SK-N-SH (cell line): ENCODE data around the gene RBMS3. TPM values are rescaled to one million over a fixed set of nuclear protein-coding genes. Genes with fewer than 3 reads are reported as not detected.

Experiments
- CTCF ChIA-PET: fragments of 300-600, 350-600 bp; formaldehyde crosslinking; extraction: SDS; loops from one replicate; lab custom pipeline; 2021; lab: Yijun Ruan, JAX
- POLR2A ChIA-PET: fragments of 350-600 bp; sonication (Branson Sonifier 250); formaldehyde crosslinking; extraction: SDS; loops from one replicate; lab custom pipeline; 2020; ENCODE audit warnings: antibody characterized with exemption, inconsistent platforms; lab: Yijun Ruan, JAX
- DNase-seq: peaks from one replicate; pipeline ENCODE4 v3.0.0; 2012
- H2AFZ ChIP-seq: fragments of 200-600 bp; sonication (generic); 2 replicates; pipeline ENCODE4 v1.8.1; 2016; ENCODE audit warnings: antibody characterized with exemption, mild to moderate bottlenecking, low read depth
- H3F3A ChIP-seq: fragments of 200-600 bp; sonication (generic); replicated peaks from 2 replicates; pipeline ENCODE3; 2016; ENCODE audit warnings: antibody characterized with exemption, mild to moderate bottlenecking; ENCODE audit not compliant: insufficient read depth
- H3K27ac ChIP-seq, 2 experiments: fragments of 200-500 bp in 1 of 2; fragments of 200-600 bp in 1 of 2; sonication (Bioruptor generic) in 1 of 2; sonication (generic), shearing (Covaris generic) in 1 of 2; 2 replicates each; pipeline versions ENCODE4 v1.5.1 to v1.6.1; 2014 to 2016; ENCODE audit warnings: low read depth in 2 of 2, inconsistent platforms in 1 of 2, low read length in 1 of 2, mild to moderate bottlenecking in 1 of 2, mixed read lengths in 1 of 2
- H3K27me3 ChIP-seq: fragments of 200-600 bp; sonication (generic), shearing (Covaris generic); 2 replicates; pipeline ENCODE4 v1.6.1; 2016; ENCODE audit warnings: mixed run types; ENCODE audit not compliant: insufficient read depth
- H3K36me3 ChIP-seq, 2 experiments: fragments of 200-500 bp in 1 of 2; fragments of 200-600 bp in 1 of 2; sonication (Bioruptor generic) in 1 of 2; sonication (generic) in 1 of 2; replicated peaks in 1 of 2; 2 replicates each; pipeline versions ENCODE3 to v1.5.1; 2014 to 2016; ENCODE audit warnings: low read length in 1 of 2, mild to moderate bottlenecking in 1 of 2; ENCODE audit not compliant: insufficient read depth in 2 of 2, control insufficient read depth in 1 of 2
- H3K4me1 ChIP-seq, 2 experiments: fragments of 200-500 bp in 1 of 2; fragments of 200-600 bp in 1 of 2; sonication (Bioruptor generic) in 1 of 2; sonication (generic), shearing (Covaris generic) in 1 of 2; 2 replicates each; pipeline versions ENCODE4 v1.5.1 to v1.6.1; 2014 to 2016; ENCODE audit warnings: low read depth in 1 of 2, low read length in 1 of 2, mixed run types in 1 of 2; ENCODE audit not compliant: insufficient read depth in 2 of 2, control insufficient read depth in 1 of 2
- H3K4me2 ChIP-seq: fragments of 200-600 bp; sonication (generic), shearing (Covaris generic); 2 replicates; pipeline ENCODE4 v1.6.1; 2017; ENCODE audit warnings: mixed run types
- H3K4me3 ChIP-seq, 2 experiments: fragments of 200-500 bp in 1 of 2; fragments of 200-600 bp in 1 of 2; sonication (Bioruptor generic) in 1 of 2; sonication (generic), shearing (Covaris generic) in 1 of 2; 2 replicates each; pipeline versions ENCODE4 v1.5.1 to v1.8.1; 2014 to 2016; ENCODE audit warnings: low read depth in 2 of 2, inconsistent platforms in 1 of 2, low read length in 1 of 2, mild to moderate bottlenecking in 1 of 2, mixed read lengths in 1 of 2, moderate library complexity in 1 of 2
- H3K79me2 ChIP-seq: fragments of 200-600 bp; sonication (generic); 2 replicates; pipeline ENCODE4 v1.8.1; 2017; ENCODE audit warnings: mild to moderate bottlenecking; ENCODE audit not compliant: insufficient read depth
- H3K9ac ChIP-seq: fragments of 200-600 bp; sonication (generic); 2 replicates; pipeline ENCODE4 v1.6.1; 2017; ENCODE audit warnings: mixed run types
- H3K9me2 ChIP-seq: fragments of 200-600 bp; sonication (generic); 2 replicates; pipeline ENCODE4 v1.6.1; 2017; ENCODE audit warnings: mixed run types
- H3K9me3 ChIP-seq: fragments of 200-600 bp; sonication (generic); 2 replicates; pipeline ENCODE4 v1.6.1; 2017; ENCODE audit warnings: mixed run types, mild to moderate bottlenecking, moderate library complexity
- H4K20me1 ChIP-seq: fragments of 200-600 bp; sonication (generic); 2 replicates; pipeline ENCODE4 v1.6.1; 2017; ENCODE audit warnings: mild to moderate bottlenecking, mixed run types; ENCODE audit not compliant: insufficient read depth
- CTCF ChIP-seq: fragments of 200-600 bp; sonication (generic); IDR thresholded peaks from 2 replicates; pipeline ENCODE4 v1.6.1; 2017; ENCODE audit warnings: antibody characterized with exemption, mild to moderate bottlenecking, moderate library complexity
- ELF1 ChIP-seq: IDR thresholded peaks from 2 replicates; pipeline ENCODE4 v1.4.0; 2012
- EP300 ChIP-seq, 2 experiments: IDR thresholded peaks; 2 replicates each; pipeline versions ENCODE4 v1.4.0 to v1.6.1; 2012; ENCODE audit warnings: borderline replicate concordance in 1 of 2, low read depth in 1 of 2, low read length in 1 of 2
- FOSL2 ChIP-seq: IDR thresholded peaks from 2 replicates; pipeline ENCODE4 v1.4.0; 2012; ENCODE audit warnings: low read depth, mild to moderate bottlenecking, moderate library complexity, borderline replicate concordance
- FOXJ3 ChIP-seq: sonication (generic); formaldehyde crosslinking; IDR thresholded peaks from 2 replicates; pipeline ENCODE4 v1.5.1; 2020; ENCODE audit warnings: mild to moderate bottlenecking, missing genetic modification reagents
- GABPA ChIP-seq: IDR thresholded peaks from 2 replicates; pipeline ENCODE4 v1.4.0; 2012; ENCODE audit warnings: low read depth, mild to moderate bottlenecking
- JUND ChIP-seq: IDR thresholded peaks from 2 replicates; pipeline ENCODE4 v1.4.0; 2012
- MXI1 ChIP-seq: IDR thresholded peaks from 2 replicates; pipeline ENCODE4 v1.6.1; 2012; ENCODE audit warnings: mild to moderate bottlenecking, low read depth, low read length, improper control_type of control experiment
- NFIC ChIP-seq: IDR thresholded peaks from 2 replicates; pipeline ENCODE4 v1.4.0; 2012; ENCODE audit warnings: borderline replicate concordance
- PBX3 ChIP-seq: IDR thresholded peaks from 2 replicates; pipeline ENCODE4; 2012
- RAD21 ChIP-seq: IDR thresholded peaks from 2 replicates; pipeline ENCODE4 v1.6.1; 2012; ENCODE audit warnings: mild to moderate bottlenecking, low read length
- RCOR1 ChIP-seq: fragments of 150-350 bp; IDR thresholded peaks from 2 replicates; pipeline ENCODE4 v1.6.1; 2017; ENCODE audit warnings: antibody characterized with exemption, low read length
- RFX5 ChIP-seq: IDR thresholded peaks from 2 replicates; pipeline ENCODE4 v1.6.1; 2012; ENCODE audit warnings: mild to moderate bottlenecking, improper control_type of control experiment, low read length
- RXRA ChIP-seq: IDR thresholded peaks from 2 replicates; pipeline ENCODE4 v1.4.0; 2012; ENCODE audit warnings: low read depth, mild to moderate bottlenecking, borderline replicate concordance
- SIN3A ChIP-seq: IDR thresholded peaks from 2 replicates; pipeline ENCODE4 v1.6.1; 2012; ENCODE audit warnings: low read depth, mild to moderate bottlenecking, low read length, moderate library complexity, borderline replicate concordance
- SMC3 ChIP-seq: IDR thresholded peaks from 2 replicates; pipeline ENCODE4 v1.6.1; 2012; ENCODE audit warnings: low read depth, low read length, improper control_type of control experiment
- USF1 ChIP-seq: IDR thresholded peaks from 2 replicates; pipeline ENCODE4 v1.4.0; 2012; ENCODE audit warnings: low read depth, borderline replicate concordance
- USF2 ChIP-seq: fragments of 150-350 bp; IDR thresholded peaks from 2 replicates; pipeline ENCODE4 v1.6.1; 2017; ENCODE audit warnings: antibody characterized with exemption, low read length, low read depth, borderline replicate concordance
- WGBS: methylation state at CpG from one replicate; pipeline ENCODE4 v1.1.6; 2017; ENCODE audit warnings: low lambda C conversion rate; 5-methylcytosine and 5-hydroxymethylcytosine counted together
- polyA plus RNA-seq, 3 experiments: library from polyadenylated mRNA; depleted of rRNA; stranded (reverse); fragments of >200 nt; gene quantifications; 2 replicates each; pipeline ENCODE4 v1.2.3, GENCODE V29; 2012

RBMS3 gene
- polyA plus RNA-seq, 1 of the 3 experiments (the other 2 are of a cell fraction), result 8.2 TPM

GRCh38 chr3:29363110-29363509, 82.2 kb downstream of the RBMS3 start:
- peaks cover 0 to 18% of the 10 kb centered on the region in 2 experiments for H3K36me3 ChIP-seq
- no peaks in the 10 kb centered on the region; the same call in 1 of the 2 replicates for H3K9me3 ChIP-seq
- peaks cover 94% of the 10 kb centered on the region for H3K79me2 ChIP-seq
- H3K27me3 ChIP-seq, result no peaks in the 10 kb centered on the region
- H4K20me1 ChIP-seq, result 0 out of 2 replicates have a peak, but pooled peaks cover 9% of the 10 kb centered on the region
- TF ChIP-seq MXI1 (no peak), USF1 (no peak), PBX3 (no peak), SMC3 (no peak), SIN3A (no peak), GABPA (no peak), RCOR1 (no peak), RAD21 (no peak), ELF1 (no peak), USF2 (no peak), JUND (no peak)
- TF ChIP-seq, all 33 proteins: peak for 0
- no peaks in the 10 kb centered on the region for H3K9me2 ChIP-seq
- 91% methylated on average over 2 of the region's 2 CpGs for WGBS
- no peak for DNase-seq
- H3K4me3 ChIP-seq, result no peak overlapping the region
- H3F3A ChIP-seq, result no peaks in the 10 kb centered on the region
- POLR2A ChIA-PET, result no interaction called here
- no peak overlapping the region for H3K27ac ChIP-seq
- peaks cover 0 to 5% of the 10 kb centered on the region in 2 experiments; a peak in 1 of 4 replicates for H3K4me1 ChIP-seq
- H2AFZ ChIP-seq, result no peak overlapping the region
- H3K9ac ChIP-seq, result no peak overlapping the region
- H3K4me2 ChIP-seq, result no peak overlapping the region
- CTCF ChIA-PET, result no interaction called here

GRCh38 chr3:29370021-29370420, 89.2 kb downstream of the RBMS3 start:
- DNase-seq, result no peak
- POLR2A ChIA-PET, result no interaction called here

More at GRCh38 chr3:29370021-29370420, 89.2 kb downstream of the RBMS3 start:
- H3K4me3 ChIP-seq, result no peak overlapping the region
- no peak for TF ChIP-seq FOXJ3
- no peak for TF ChIP-seq RXRA
- TF ChIP-seq CTCF, result no peak
- TF ChIP-seq NFIC, result no peak
- TF ChIP-seq RFX5, result no peak
- TF ChIP-seq EP300 (IDR thresholded peaks at IDR 0.05; ENCODE audit: borderline replicate concordance in 1 of 2, low read depth in 1 of 2, low read length in 1 of 2), result no peak
- no peak for TF ChIP-seq RAD21
- TF ChIP-seq FOSL2, result no peak
- no peak for TF ChIP-seq PBX3
- H3K9me3 ChIP-seq, result no peaks in the 10 kb centered on the region
- H3K27ac ChIP-seq, result 0 out of 4 replicates have a peak overlapping the region, but pooled peaks of 1 of the 2 experiments have one; percentile 2
- no peak overlapping the region for H3K9ac ChIP-seq
- peaks cover 0 to 29% of the 10 kb centered on the region in 2 experiments for H3K36me3 ChIP-seq
- H3K4me2 ChIP-seq, result no peak overlapping the region
- H3K27me3 ChIP-seq, result no peaks in the 10 kb centered on the region
- CTCF ChIA-PET, result interaction anchor here (1.1 kb wide), 1 partner anchor 15 kb away, joined by 4 read pairs; no protein-coding TSS in a partner anchor
- 99% methylated on average over 4 of the region's 4 CpGs for WGBS
- H3K79me2 ChIP-seq, result peaks cover 93% of the 10 kb centered on the region
- H3K9me2 ChIP-seq, result no peaks in the 10 kb centered on the region
- peaks cover 15 to 16% of the 10 kb centered on the region in 2 experiments; a peak in 3 of 4 replicates for H3K4me1 ChIP-seq
- H3F3A ChIP-seq, result peaks cover 6% of the 10 kb centered on the region
- no peak overlapping the region for H2AFZ ChIP-seq
- peaks cover 23% of the 10 kb centered on the region for H4K20me1 ChIP-seq
